Gastroesophageal sphincter (tissue), 3 donors: ENCODE measurements around the gene ISG20.
"Not testable (repeated sequence)": the region's sequence is repeated elsewhere in the genome, so short reads cannot be mapped to it uniquely, and the experiment has no call there.

Experiments used
- CTCF ChIP-seq, 4 experiments: fragments of 200-600 bp in 2 of 4; fragments of 450-650 bp in 2 of 4; sonication (generic) in 1 of 4; IDR thresholded peaks; one replicate each; pipeline ENCODE4 v1.5.1; 2017 to 2019; ENCODE audit warnings: antibody characterized with exemption in 4 of 4, mild to moderate bottlenecking in 2 of 4, moderate library complexity in 2 of 4
- EP300 ChIP-seq: sonication (generic); formaldehyde crosslinking; IDR thresholded peaks from one replicate; pipeline ENCODE4 v1.6.1; 2017; ENCODE audit warnings: antibody characterized with exemption, mild to moderate bottlenecking
- POLR2AphosphoS5 ChIP-seq: sonication (generic); formaldehyde crosslinking; IDR thresholded peaks from one replicate; pipeline ENCODE4 v1.6.1; 2017; ENCODE audit warnings: antibody characterized with exemption

- not testable (repeated sequence) for TF ChIP-seq CTCF (IDR thresholded peaks at IDR 0.05); POLR2AphosphoS5; EP300
Measured at GRCh38 chr15:88632797-88633196, 6.0 kb upstream of the ISG20 start.
